Tibial nerve (tissue), 4 donors: Measurements from ENCODE around the gene SEMA5A. TPM values are rescaled to one million over a fixed set of nuclear protein-coding genes. Genes with fewer than 3 reads are reported as not detected.

Experiments used
- DNase-seq, 2 donors: peaks; one replicate each; pipeline ENCODE4 v3.0.0-alpha.2; 2019; ENCODE audit warnings: low spot score in 2 of 2
- H3K27ac ChIP-seq, 4 donors: fragments of 200-600 bp; sonication (generic) in 3 of 4; one replicate each; pipeline ENCODE4 v1.5.1; 2017 to 2019; ENCODE audit warnings: mild to moderate bottlenecking in 1 of 4
- H3K27me3 ChIP-seq, 2 donors: fragments of 200-600 bp; sonication (generic) in 1 of 2; one replicate each; pipeline versions ENCODE4 v1.5.1 to v1.6.0; 2017 to 2019
- H3K36me3 ChIP-seq, 3 donors: fragments of 200-600 bp; sonication (generic); one replicate each; pipeline ENCODE4 v1.5.1; 2018 to 2019
- H3K4me1 ChIP-seq, 4 donors: fragments of 200-600 bp; sonication (generic) in 3 of 4; one replicate each; pipeline ENCODE4 v1.5.1; 2017 to 2019
- H3K4me3 ChIP-seq, 4 donors: fragments of 200-600 bp; sonication (generic) in 3 of 4; one replicate each; pipeline ENCODE4 v1.5.1; 2017 to 2019; ENCODE audit warnings: mild to moderate bottlenecking in 1 of 4, moderate library complexity in 1 of 4
- H3K9me3 ChIP-seq, 4 donors: fragments of 200-600 bp; sonication (generic) in 3 of 4; one replicate each; pipeline ENCODE4 v1.5.1; 2017 to 2019
- EP300 ChIP-seq, 2 donors: sonication (generic); formaldehyde crosslinking; IDR thresholded peaks; one replicate each; pipeline ENCODE4 v1.6.1; 2017; ENCODE audit warnings: antibody characterized with exemption in 2 of 2, mild to moderate bottlenecking in 1 of 2
- POLR2A ChIP-seq, 2 donors: fragments of 450-650 bp; IDR thresholded peaks; one replicate each; pipeline ENCODE4 v1.6.1; 2017; ENCODE audit warnings: antibody characterized with exemption in 2 of 2, mild to moderate bottlenecking in 2 of 2, moderate library complexity in 2 of 2
- WGBS, 2 donors: methylation state at CpG; one replicate each; pipeline ENCODE4 v1.1.5; 2018; 5-methylcytosine and 5-hydroxymethylcytosine counted together
- total RNA-seq, 4 donors: library from RNA; depleted of rRNA; stranded (reverse); fragments of >200 nt; gene quantifications; one replicate each; pipeline ENCODE4 v1.1.0, GENCODE V29; 2016
- TF ChIP-seq, protein P1 (sequence below), 5 experiments: fragments of 200-600 bp in 3 of 5; fragments of 450-650 bp in 2 of 5; sonication (generic) in 3 of 5; IDR thresholded peaks; one replicate each; pipeline ENCODE4 v1.5.1; 2016 to 2019; ENCODE audit warnings: antibody characterized with exemption in 5 of 5, mild to moderate bottlenecking in 3 of 5, moderate library complexity in 2 of 5

Gene SEMA5A
- total RNA-seq, 4 donors from 2014 or later, result 36.3 to 58.4 (median 52.6) TPM

DNA sequence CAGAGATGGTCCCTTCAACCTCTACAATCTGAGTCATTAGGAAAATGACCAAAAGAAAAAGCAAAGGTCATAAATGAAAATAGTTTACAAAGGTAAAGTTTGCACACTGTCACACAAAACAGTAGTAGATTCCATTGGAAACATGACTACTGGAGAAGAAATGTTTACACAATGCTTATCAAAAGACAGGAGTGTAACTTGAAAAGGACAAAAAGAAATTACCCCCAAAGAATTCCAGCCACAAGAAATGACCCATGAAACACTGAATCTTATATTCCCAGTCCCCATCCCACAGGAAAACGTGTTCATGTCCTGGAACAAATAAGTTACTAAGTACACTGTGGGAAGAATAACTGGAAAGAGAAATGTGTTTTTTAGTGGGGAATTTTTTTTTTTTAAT lies 385.1 kb downstream of the SEMA5A start:
- no peak for DNase-seq
- WGBS, 2 donors, result 33 to 60% methylated on average over 1 of the region's 1 CpG
- Histone ChIP-seq H3K4me1 (no peaks in the 10 kb centered on the region), H3K27ac (no peak overlapping the region), H3K9me3 (no peaks in the 10 kb centered on the region), H3K36me3 (no peaks in the 10 kb centered on the region), H3K4me3 (no peak overlapping the region), H3K27me3 (no peaks in the 10 kb centered on the region)
- no peak for TF ChIP-seq EP300 (IDR thresholded peaks at IDR 0.05)
- TF ChIP-seq, protein P1, sequence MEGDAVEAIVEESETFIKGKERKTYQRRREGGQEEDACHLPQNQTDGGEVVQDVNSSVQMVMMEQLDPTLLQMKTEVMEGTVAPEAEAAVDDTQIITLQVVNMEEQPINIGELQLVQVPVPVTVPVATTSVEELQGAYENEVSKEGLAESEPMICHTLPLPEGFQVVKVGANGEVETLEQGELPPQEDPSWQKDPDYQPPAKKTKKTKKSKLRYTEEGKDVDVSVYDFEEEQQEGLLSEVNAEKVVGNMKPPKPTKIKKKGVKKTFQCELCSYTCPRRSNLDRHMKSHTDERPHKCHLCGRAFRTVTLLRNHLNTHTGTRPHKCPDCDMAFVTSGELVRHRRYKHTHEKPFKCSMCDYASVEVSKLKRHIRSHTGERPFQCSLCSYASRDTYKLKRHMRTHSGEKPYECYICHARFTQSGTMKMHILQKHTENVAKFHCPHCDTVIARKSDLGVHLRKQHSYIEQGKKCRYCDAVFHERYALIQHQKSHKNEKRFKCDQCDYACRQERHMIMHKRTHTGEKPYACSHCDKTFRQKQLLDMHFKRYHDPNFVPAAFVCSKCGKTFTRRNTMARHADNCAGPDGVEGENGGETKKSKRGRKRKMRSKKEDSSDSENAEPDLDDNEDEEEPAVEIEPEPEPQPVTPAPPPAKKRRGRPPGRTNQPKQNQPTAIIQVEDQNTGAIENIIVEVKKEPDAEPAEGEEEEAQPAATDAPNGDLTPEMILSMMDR (IDR thresholded peaks at IDR 0.05), result no peak
- TF ChIP-seq POLR2A (IDR thresholded peaks at IDR 0.05), result no peak

DNA sequence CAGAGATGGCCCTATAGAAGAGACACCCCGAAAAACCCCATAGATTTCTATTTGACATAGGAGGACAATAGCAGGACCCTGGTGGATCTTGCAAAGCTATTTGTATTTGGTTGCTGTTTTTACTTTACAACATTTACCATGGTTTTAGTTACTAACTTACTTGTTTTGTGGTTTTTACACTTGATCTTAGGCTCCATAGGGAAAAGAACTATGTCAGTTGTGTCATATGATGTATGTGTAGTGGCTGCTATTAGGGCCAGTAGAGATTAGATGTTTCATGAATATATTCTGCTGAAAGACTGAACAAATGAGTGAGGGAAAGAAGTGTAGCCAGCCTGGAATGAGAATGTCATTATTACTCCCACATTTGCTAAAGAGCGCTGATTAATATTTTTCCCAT lies 388.1 kb downstream of the SEMA5A start:
- no peaks in the 10 kb centered on the region for H3K9me3 ChIP-seq
- H3K4me3 ChIP-seq, result no peak overlapping the region
- DNase-seq, result no peak
- no peaks in the 10 kb centered on the region for H3K27me3 ChIP-seq
- H3K4me1 ChIP-seq, result no peaks in the 10 kb centered on the region
- peaks cover 0 to 10% (median 0%) of the 10 kb centered on the region in 3 donors for H3K36me3 ChIP-seq
- no peak for TF ChIP-seq POLR2A (IDR thresholded peaks at IDR 0.05)
- TF ChIP-seq, protein P1 (IDR thresholded peaks at IDR 0.05), result no peak
- no peak for TF ChIP-seq EP300 (IDR thresholded peaks at IDR 0.05)
- WGBS, 2 donors, result 94 to 98% methylated on average over 2 of the region's 2 CpGs
- H3K27ac ChIP-seq, result no peak overlapping the region

DNA sequence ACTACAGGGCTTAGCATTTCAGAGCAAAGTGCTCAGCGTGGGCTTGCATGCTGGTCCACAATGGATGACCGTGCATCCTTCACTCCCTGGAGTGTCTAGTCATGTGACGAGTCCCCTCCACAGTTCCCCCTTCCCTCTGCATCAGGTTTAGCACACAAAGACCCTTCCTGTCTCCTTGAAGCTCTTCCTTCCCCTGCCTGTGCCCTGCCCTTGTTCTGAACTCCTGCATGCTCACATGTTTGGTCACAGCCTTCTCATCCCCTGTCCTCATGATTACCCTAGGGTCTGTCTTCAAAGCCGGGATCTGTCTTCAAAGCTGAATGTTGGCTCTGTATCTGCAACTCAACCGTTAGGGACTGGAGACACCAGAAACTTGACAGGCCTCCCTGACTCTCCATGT lies 388.9 kb downstream of the SEMA5A start:
- WGBS, 2 donors, result 61 to 68% methylated on average over 4 to 5 of the region's 5 CpGs
- no peak overlapping the region for H3K4me3 ChIP-seq
- H3K36me3 ChIP-seq, result peaks cover 0 to 13% (median 0%) of the 10 kb centered on the region in 3 donors
- no peaks in the 10 kb centered on the region for H3K4me1 ChIP-seq
- DNase-seq, result no peak
- H3K9me3 ChIP-seq, result no peaks in the 10 kb centered on the region
- H3K27ac ChIP-seq, result no peak overlapping the region
- TF ChIP-seq, protein P1 (IDR thresholded peaks at IDR 0.05), result no peak
- TF ChIP-seq POLR2A (IDR thresholded peaks at IDR 0.05), result no peak
- no peak for TF ChIP-seq EP300 (IDR thresholded peaks at IDR 0.05)
- no peaks in the 10 kb centered on the region for H3K27me3 ChIP-seq

DNA sequence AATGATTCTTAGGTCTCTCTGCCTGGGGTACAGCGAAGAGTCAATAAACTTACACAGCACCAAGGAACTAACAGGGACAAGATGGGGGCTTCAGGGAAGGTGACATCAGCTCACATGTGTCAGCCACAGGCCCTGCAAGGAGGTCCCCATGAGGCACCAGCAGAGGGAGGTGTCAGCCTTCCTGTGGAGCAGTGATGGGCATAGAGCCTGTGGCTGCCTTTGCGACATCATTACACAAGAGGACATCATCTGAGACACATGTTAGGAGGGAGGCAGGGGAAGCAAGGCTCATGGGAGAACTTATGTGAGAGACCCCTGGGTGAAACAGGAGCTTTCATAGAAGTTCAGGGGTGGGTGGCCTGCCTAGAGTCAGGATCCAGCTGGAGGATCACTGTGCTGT lies 389.6 kb downstream of the SEMA5A start:
- Histone ChIP-seq H3K27me3 (no peaks in the 10 kb centered on the region), H3K4me3 (no peak overlapping the region), H3K36me3 (peaks cover 0 to 13% (median 0%) of the 10 kb centered on the region in 3 donors), H3K4me1 (no peaks in the 10 kb centered on the region), H3K27ac (peak overlapping the region in 1 of 4 donors; percentile 19), H3K9me3 (no peaks in the 10 kb centered on the region)
- WGBS, 2 donors, result 61% methylated on average over 2 of the region's 2 CpGs
- TF ChIP-seq, protein P1 (IDR thresholded peaks at IDR 0.05), result peak; percentile 22 to 66 (median 61)
- TF ChIP-seq POLR2A (IDR thresholded peaks at IDR 0.05) (no peak), EP300 (IDR thresholded peaks at IDR 0.05) (peak in 1 of 2 donors; percentile 28)
- DNase-seq, result peak in 1 of 2 donors; percentile 29

DNA sequence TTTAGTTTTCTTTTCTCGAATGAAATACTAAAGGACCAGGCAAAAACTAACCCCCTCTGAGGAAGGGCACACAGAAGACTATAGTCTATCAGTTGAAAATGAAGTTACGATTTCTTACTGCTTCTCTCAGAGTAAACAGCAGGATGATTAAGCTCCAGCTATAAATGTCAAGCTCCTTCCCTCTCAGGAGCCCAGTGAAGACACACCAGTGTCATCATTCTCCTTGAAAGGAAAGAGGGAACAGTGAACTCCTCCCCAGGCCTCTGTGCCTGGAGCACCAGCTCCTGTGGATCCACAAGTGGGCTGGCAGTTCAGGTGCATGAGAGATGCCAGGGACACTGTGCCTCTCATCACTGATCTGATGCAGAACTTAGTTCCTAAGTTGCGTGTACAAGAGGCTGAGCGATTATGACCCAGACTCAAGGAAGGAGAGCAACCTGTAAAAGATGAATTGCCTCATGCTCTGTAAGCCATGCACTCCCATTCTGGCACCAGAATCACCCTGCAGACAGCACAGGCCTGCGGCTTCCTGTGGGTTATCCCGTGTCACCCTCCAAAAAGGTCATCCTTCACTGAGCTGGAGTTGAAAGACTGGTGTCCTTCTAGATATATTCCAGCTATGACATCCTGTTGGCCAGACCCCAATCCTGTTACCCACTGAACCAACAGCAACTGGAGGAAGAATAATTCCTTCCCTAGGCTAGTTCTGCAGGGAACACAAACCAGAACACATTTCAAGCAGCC lies 394.0 kb downstream of the SEMA5A start:
- Histone ChIP-seq H3K27ac (no peak overlapping the region), H3K4me3 (no peak overlapping the region), H3K4me1 (no peaks in the 10 kb centered on the region), H3K9me3 (no peaks in the 10 kb centered on the region), H3K27me3 (no peaks in the 10 kb centered on the region), H3K36me3 (peaks cover 0 to 13% (median 0%) of the 10 kb centered on the region in 3 donors)
- TF ChIP-seq POLR2A (IDR thresholded peaks at IDR 0.05) (no peak), EP300 (IDR thresholded peaks at IDR 0.05) (no peak)
- TF ChIP-seq, protein P1 (IDR thresholded peaks at IDR 0.05), result no peak
- WGBS, 2 donors, result 69 to 71% methylated on average over 6 of the region's 6 CpGs
- no peak for DNase-seq
